Measurements from ENCODE around the gene TBC1D23.

DNA sequence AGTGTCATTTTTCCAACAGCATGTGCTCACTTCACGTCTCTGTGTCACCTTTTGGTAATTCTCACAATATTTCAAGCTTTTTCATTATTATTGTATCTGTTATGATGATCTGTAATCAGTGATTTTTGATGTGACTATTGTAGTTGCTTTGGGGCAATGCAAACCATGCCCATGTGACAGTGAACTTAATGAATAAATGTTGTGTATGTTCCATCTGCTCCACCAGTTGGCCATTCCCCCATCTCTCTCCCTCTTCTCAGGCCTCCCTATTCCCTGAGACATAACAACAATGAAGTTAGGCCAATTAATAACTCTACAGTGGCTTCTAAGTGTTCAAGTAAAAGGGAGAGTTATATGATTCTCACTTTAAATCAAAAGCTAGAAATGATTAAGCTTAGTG is 32.5 kb upstream of the TBC1D23 start:
- TF ChIP-seq EZH2 (IDR thresholded peaks at IDR 0.05; ENCODE audit: low read depth, unreplicated experiment), result no peak
- TF ChIP-seq CTCF (conservative IDR thresholded peaks at IDR 0.05; ENCODE audit: low read depth in 2 of 2), result no peak
- no peak for TF ChIP-seq POLR2AphosphoS5 (IDR thresholded peaks at IDR 0.05; ENCODE audit: low read depth)
- no peak for TF ChIP-seq REST (IDR thresholded peaks at IDR 0.05; ENCODE audit: unreplicated experiment)
- TF ChIP-seq JUNB (IDR thresholded peaks at IDR 0.05; ENCODE audit: unreplicated experiment), result no peak
- no peak for TF ChIP-seq ZNF114 (CRISPR knock-in tag; IDR thresholded peaks at IDR 0.05)
- TF ChIP-seq, protein P1, sequence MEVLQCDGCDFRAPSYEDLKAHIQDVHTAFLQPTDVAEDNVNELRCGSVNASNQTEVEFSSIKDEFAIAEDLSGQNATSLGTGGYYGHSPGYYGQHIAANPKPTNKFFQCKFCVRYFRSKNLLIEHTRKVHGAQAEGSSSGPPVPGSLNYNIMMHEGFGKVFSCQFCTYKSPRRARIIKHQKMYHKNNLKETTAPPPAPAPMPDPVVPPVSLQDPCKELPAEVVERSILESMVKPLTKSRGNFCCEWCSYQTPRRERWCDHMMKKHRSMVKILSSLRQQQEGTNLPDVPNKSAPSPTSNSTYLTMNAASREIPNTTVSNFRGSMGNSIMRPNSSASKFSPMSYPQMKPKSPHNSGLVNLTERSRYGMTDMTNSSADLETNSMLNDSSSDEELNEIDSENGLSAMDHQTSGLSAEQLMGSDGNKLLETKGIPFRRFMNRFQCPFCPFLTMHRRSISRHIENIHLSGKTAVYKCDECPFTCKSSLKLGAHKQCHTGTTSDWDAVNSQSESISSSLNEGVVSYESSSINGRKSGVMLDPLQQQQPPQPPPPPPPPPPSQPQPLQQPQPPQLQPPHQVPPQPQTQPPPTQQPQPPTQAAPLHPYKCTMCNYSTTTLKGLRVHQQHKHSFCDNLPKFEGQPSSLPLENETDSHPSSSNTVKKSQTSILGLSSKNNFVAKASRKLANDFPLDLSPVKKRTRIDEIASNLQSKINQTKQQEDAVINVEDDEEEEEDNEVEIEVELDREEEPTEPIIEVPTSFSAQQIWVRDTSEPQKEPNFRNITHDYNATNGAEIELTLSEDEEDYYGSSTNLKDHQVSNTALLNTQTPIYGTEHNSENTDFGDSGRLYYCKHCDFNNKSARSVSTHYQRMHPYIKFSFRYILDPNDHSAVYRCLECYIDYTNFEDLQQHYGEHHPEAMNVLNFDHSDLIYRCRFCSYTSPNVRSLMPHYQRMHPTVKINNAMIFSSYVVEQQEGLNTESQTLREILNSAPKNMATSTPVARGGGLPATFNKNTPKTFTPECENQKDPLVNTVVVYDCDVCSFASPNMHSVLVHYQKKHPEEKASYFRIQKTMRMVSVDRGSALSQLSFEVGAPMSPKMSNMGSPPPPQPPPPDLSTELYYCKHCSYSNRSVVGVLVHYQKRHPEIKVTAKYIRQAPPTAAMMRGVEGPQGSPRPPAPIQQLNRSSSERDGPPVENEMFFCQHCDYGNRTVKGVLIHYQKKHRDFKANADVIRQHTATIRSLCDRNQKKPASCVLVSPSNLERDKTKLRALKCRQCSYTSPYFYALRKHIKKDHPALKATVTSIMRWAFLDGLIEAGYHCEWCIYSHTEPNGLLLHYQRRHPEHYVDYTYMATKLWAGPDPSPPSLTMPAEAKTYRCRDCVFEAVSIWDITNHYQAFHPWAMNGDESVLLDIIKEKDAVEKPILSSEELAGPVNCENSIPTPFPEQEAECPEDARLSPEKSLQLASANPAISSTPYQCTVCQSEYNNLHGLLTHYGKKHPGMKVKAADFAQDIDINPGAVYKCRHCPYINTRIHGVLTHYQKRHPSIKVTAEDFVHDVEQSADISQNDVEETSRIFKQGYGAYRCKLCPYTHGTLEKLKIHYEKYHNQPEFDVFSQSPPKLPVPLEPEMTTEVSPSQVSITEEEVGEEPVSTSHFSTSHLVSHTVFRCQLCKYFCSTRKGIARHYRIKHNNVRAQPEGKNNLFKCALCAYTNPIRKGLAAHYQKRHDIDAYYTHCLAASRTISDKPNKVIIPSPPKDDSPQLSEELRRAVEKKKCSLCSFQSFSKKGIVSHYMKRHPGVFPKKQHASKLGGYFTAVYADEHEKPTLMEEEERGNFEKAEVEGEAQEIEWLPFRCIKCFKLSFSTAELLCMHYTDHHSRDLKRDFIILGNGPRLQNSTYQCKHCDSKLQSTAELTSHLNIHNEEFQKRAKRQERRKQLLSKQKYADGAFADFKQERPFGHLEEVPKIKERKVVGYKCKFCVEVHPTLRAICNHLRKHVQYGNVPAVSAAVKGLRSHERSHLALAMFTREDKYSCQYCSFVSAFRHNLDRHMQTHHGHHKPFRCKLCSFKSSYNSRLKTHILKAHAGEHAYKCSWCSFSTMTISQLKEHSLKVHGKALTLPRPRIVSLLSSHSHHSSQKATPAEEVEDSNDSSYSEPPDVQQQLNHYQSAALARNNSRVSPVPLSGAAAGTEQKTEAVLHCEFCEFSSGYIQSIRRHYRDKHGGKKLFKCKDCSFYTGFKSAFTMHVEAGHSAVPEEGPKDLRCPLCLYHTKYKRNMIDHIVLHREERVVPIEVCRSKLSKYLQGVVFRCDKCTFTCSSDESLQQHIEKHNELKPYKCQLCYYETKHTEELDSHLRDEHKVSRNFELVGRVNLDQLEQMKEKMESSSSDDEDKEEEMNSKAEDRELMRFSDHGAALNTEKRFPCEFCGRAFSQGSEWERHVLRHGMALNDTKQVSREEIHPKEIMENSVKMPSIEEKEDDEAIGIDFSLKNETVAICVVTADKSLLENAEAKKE (CRISPR knock-in tag; IDR thresholded peaks at IDR 0.05), result no peak
- TF ChIP-seq, protein P2, sequence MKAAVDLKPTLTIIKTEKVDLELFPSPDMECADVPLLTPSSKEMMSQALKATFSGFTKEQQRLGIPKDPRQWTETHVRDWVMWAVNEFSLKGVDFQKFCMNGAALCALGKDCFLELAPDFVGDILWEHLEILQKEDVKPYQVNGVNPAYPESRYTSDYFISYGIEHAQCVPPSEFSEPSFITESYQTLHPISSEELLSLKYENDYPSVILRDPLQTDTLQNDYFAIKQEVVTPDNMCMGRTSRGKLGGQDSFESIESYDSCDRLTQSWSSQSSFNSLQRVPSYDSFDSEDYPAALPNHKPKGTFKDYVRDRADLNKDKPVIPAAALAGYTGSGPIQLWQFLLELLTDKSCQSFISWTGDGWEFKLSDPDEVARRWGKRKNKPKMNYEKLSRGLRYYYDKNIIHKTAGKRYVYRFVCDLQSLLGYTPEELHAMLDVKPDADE (IDR thresholded peaks at IDR 0.05), result no peak
- no peak for TF ChIP-seq CREB1 (CRISPR knock-in tag; IDR thresholded peaks at IDR 0.05; ENCODE audit: low read depth)
- TF ChIP-seq EZH2phosphoT487 (IDR thresholded peaks at IDR 0.05; ENCODE audit: unreplicated experiment), result no peak

Data from GM23338 (cell line).